KOPT-K1 (cell line): ENCODE measurements around the gene TPBGL.

Experiments used
- H3K27ac ChIP-seq: fragments of 200-600 bp; sonication (generic); 2 replicates; pipeline ENCODE4 v1.5.1; 2016; ENCODE audit warnings: antibody characterized with exemption, mild to moderate bottlenecking, low read depth, low read length; ENCODE audit not compliant: poor library complexity, severe bottlenecking
- H3K36me3 ChIP-seq: fragments of 200-600 bp; sonication (generic); 2 replicates; pipeline ENCODE4 v1.5.1; 2017; ENCODE audit warnings: antibody characterized with exemption, mild to moderate bottlenecking, low read length, moderate library complexity; ENCODE audit not compliant: insufficient read depth
- H3K9me3 ChIP-seq: fragments of 200-600 bp; sonication (generic); 2 replicates; pipeline ENCODE4 v1.5.1; 2017; ENCODE audit warnings: antibody characterized with exemption, low read length, mild to moderate bottlenecking; ENCODE audit not compliant: insufficient read depth, poor library complexity, severe bottlenecking

The TPBGL gene

GRCh38 chr11:75281469-75282095 is 41.0 kb downstream of the TPBGL start:
- H3K27ac ChIP-seq, result no peak overlapping the region
- no peaks in the 10 kb centered on the region for H3K9me3 ChIP-seq
- H3K36me3 ChIP-seq, result peaks cover 9% of the 10 kb centered on the region; the same call in 1 of the 2 replicates

GRCh38 chr11:75283391-75283931 is 42.9 kb downstream of the TPBGL start:
- H3K9me3 ChIP-seq, result no peaks in the 10 kb centered on the region
- no peak overlapping the region for H3K27ac ChIP-seq
- peaks cover 9% of the 10 kb centered on the region; the same call in 1 of the 2 replicates for H3K36me3 ChIP-seq

GRCh38 chr11:75285776-75286360 is 45.3 kb downstream of the TPBGL start:
- Histone ChIP-seq H3K9me3 (no peaks in the 10 kb centered on the region), H3K27ac (no peak overlapping the region), H3K36me3 (peaks cover 7% of the 10 kb centered on the region; the same call in 1 of the 2 replicates)

GRCh38 chr11:75286826-75287465 is 46.4 kb downstream of the TPBGL start:
- H3K9me3 ChIP-seq, result no peaks in the 10 kb centered on the region
- H3K36me3 ChIP-seq, result no peaks in the 10 kb centered on the region; the same call in 1 of the 2 replicates
- H3K27ac ChIP-seq, result no peak overlapping the region

- H3K9me3 ChIP-seq, result no peaks in the 10 kb centered on the region
- H3K36me3 ChIP-seq, result no peaks in the 10 kb centered on the region; the same call in 1 of the 2 replicates
- no peak overlapping the region for H3K27ac ChIP-seq
Observed at GRCh38 chr11:75287579-75287978, 47.0 kb downstream of the TPBGL start.

- H3K27ac ChIP-seq, result no peak overlapping the region
- H3K9me3 ChIP-seq, result no peaks in the 10 kb centered on the region
- H3K36me3 ChIP-seq, result no peaks in the 10 kb centered on the region; the same call in 1 of the 2 replicates
Observed at GRCh38 chr11:75289511-75289760, 48.9 kb downstream of the TPBGL start.

GRCh38 chr11:75289919-75290318 is 49.3 kb downstream of the TPBGL start:
- H3K27ac ChIP-seq, result no peak overlapping the region
- no peaks in the 10 kb centered on the region; the same call in 1 of the 2 replicates for H3K36me3 ChIP-seq
- H3K9me3 ChIP-seq, result no peaks in the 10 kb centered on the region

GRCh38 chr11:75291741-75292140 is 51.2 kb downstream of the TPBGL start:
- Histone ChIP-seq H3K27ac (no peak overlapping the region), H3K36me3 (no peaks in the 10 kb centered on the region; the same call in 1 of the 2 replicates), H3K9me3 (no peaks in the 10 kb centered on the region)

- H3K9me3 ChIP-seq, result no peaks in the 10 kb centered on the region
- H3K36me3 ChIP-seq, result no peaks in the 10 kb centered on the region
- no peak overlapping the region for H3K27ac ChIP-seq
Observed at GRCh38 chr11:75292943-75293342, 52.4 kb downstream of the TPBGL start.
